Stimulated activated CD4-positive, alpha-beta T cell treated with anti-CD3 and anti-CD28 coated beads, TNF-alpha, amount 100 ng/mL, for 24 hours (primary cell): Measurements from ENCODE around the gene BRAF.
"Not testable (repeated sequence)": the region's sequence is repeated elsewhere in the genome, so short reads cannot be mapped to it uniquely, and the experiment has no call there.

Experiments used
- DNase-seq, 3 experiments: peaks; one replicate each; pipeline ENCODE4 v3.0.0-alpha.2; 2020; ENCODE audit warnings: low read depth in 3 of 3

Gene BRAF

DNA sequence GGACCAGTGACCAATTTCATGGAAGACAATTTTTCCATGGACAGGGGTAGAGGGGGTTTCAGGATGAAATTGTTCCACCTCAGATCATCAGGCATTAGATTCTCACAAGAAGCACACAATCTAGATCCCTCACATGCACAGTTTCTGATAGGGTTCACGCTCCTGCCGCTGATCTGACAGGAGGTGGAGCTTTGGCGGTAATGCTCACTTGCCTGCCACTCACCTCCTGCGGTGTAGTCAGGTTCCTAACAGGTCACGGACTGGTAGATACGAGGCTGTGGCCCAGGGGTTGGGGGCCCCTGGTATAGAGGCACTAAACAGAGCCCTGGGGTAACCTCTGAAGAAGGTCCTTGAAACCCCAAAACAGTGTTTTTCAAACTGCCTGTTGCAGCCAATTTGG is 6.5 kb downstream of the BRAF start:
- no peak for DNase-seq

DNA sequence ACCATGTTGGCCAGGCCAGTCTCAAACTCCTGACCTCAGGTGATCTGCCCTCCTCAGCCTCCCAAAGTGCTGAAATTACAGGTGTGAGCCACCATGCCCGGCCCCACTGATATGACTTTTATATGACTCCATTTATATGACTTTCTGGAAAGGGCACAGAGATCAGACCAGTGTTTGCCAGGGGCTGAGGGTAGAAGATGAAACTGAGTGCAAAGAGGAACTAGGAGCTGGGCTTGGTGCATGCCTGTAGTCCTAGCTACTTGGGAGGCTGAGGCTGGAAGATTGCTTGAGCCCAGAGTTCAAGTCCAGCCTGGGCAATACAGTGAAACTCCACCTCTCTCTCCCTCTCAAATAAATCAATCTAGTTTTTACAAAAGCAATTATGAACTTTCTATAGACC is 7.5 kb downstream of the BRAF start:
- no peak for DNase-seq

DNA sequence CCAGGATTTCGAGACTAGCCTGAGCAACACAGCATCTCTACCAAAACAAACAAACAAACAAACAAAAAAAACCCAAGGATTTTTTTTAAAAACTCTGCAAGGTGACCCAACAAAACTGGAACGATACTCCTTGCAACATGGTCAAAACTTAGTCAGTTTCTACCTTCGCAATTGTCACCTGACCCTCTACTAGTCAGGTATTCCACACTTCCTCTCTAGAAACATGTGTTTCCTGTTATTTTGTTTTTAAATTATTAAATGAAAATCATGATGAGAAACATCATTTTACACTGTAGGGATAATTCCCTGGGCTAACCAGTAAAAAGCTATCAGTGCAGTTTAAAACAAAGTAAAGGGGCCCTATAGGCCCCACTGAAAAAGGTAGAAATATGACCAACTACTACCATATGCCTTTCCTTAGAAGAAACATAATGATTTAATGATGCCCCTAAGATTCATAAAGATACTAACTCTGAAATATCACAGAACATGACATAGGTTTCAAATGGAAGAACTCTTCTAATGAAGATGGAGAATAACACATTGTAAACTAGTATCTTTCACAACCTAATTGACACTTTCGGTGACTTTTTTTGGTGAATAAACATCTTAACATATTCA is 8.7 kb downstream of the BRAF start:
- DNase-seq: no peak

DNA sequence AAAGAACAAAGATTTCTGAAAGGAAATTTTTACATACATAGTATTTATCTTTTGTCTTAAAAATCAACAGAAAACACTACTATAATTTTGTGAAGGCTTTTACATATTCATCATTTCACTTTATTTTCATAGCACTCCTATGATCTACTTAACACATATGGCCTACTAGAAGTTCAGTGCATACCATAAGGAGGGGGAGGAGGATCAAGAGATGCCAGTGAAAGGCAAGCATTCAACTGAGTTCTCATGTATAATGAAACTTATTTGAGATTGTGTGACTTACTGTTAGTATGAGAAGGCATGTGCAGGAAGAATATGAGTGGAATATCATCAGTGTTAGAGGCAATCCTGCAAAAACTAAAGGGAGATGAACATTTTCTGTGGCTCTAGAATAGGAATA is 10.6 kb downstream of the BRAF start:
- DNase-seq: no peak

DNA sequence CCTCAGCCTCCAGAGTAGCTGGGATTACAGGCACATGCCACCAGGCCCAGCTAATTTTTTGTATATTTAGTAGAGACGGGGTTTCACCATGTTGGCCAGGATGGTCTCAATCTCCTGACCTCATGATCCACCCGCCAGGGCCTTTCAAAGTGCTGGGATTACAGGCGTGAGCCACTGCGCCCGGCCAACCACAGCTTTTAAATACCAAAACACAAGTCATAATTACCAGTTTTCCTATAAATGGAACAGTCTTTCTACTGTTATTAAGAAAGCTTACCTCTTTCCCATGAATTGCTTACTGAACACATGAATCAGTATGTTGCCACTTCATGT is 11.2 kb downstream of the BRAF start:
- DNase-seq: not testable (repeated sequence)

DNA sequence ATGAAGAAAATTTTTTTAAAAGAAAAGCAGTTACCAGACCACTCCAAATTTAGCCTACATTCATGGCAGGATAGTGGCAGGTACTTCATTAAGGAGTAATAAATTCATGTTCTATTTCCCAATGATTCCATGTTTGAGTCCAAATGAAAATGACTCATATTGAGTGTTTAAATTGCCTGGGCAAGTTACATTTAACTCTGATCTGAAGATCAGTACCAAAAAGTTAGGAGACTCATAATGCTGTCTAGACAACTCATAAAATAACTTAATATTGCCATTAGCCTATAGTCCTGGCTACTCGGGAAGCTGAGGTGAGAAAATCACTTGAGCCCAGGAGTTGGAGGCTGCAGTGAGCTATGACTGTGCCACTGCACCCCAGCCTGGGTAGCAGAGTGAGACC is 13.0 kb downstream of the BRAF start:
- no peak for DNase-seq

DNA sequence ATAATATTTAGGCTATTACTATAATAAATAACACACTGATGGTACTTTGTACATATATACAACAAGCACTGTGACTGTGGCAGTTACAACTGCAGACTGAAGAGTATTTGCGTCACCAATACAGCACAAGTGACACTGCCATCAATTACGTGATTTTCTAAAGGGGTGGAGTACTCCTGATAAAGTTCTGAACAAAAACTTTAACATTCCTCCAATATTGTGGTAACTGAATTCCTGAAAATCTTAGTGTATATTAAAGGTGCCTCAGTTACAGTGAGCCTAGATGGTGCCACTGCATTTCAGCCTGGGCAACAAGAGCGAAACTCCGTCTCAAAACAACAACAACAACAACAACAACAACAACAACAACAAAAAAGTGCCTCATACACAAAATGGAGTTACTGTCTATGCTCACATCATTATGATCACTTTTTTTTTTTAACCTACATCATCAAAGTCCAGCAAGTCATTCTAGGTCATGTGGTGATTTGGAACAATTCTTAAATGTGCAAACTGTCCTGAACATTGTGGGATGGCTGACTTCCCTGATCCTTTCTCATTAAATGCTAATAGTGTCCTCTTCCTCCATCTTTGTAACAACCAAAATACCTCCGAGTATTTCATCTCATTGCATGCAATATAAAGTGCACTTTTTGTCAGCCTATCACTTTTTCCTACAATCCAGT is 15.1 kb downstream of the BRAF start:
- DNase-seq: no peak

DNA sequence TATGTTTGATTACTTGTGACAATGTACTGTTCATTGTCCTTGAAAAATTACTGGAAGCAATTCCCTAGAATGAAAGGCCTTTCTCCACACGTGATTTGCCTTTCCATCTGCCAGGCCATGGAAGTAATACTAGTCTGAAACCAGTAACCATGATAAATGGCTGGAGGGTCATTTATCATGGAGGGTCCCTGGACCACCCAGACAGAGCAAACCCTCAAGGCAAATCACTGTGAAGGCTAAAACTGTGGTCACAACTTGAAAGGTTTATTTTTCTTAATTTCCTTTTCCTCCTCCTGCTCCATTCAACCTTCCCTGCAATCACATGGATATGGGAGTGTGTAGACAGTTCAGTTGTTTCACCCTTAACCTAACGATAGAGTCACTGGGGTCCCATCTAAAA is 16.4 kb downstream of the BRAF start:
- DNase-seq: no peak

DNA sequence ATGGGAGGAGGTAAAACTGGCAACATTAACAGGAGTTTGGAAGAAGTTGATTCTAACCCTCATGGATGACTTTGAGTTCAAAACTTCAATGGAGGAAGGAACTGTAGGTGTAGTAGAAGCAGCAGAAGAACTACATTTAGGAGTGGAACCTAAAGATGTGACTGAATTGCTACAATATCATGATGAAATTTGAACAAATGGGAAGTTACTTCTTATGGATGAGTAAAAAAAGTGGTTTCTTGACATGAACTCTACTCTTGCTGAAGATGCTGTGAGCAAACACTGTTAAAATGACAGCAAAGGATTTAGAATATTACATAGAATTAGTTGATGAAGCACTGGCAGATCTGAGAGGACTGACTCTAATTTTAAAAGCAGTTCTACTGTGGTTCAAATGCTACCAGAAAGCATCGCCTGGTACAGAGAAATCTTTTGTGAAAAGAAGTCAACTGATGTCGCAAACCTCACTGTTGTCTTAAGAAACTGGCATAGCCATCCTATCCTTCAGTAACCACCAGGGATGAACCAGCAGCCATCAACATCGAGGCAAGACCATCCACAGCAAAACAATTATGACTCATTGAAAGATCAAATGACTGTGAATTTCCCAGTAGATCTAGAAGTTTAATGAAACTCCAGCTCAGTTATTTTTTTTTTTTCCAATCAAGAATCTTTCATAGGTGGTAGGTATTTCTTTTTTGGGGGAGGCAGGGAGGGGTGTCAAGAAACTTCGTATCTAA is 20.8 kb downstream of the BRAF start:
- DNase-seq: no peak

DNA sequence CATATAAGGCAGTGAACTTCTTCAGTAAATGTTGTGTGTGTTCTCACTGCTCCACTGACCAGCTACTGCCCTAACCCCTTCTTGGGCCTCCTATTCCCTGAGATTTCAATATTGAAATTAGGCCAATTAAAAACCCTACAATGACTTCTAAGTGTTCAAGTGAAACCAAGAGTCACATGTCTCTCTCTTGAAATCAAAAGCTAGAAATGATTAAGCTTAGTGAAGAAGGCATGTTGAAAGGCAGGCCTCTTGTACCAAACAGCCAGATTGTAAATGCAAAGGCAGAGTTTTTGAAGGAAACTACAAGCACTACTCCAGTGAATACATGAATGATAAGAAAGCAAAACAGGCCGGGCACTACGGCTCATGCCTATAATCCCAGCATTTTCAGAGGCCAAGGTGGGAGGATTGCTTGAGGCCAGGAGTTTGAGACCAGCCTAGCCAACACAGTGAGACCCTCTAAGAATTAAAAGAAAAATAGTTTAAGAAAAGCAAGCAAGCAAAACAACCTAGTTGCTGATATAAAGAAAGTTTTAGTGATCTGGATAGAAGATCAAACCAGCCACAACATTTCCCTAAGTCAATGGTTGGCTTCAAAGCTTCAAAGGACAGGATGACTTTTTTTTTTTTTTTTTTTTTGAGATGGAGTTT is 22.3 kb downstream of the BRAF start:
- no peak for DNase-seq

DNA sequence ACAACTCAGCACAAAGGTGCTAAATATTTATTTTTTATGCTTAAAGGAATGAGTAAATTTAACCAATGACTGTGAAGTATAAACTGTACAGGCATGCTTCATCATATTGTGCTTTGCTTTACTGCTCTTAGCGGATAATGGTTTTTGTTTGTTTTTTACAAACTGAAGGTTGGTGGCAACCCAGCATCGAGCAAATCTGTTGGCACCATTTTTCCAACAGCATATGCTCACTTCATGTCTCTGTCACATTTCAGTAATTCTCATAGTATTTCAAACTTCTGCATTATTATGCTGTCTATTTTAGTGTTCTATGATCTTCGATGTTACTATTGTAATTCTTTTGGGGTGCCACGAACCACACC is 22.8 kb downstream of the BRAF start:
- no peak for DNase-seq

DNA sequence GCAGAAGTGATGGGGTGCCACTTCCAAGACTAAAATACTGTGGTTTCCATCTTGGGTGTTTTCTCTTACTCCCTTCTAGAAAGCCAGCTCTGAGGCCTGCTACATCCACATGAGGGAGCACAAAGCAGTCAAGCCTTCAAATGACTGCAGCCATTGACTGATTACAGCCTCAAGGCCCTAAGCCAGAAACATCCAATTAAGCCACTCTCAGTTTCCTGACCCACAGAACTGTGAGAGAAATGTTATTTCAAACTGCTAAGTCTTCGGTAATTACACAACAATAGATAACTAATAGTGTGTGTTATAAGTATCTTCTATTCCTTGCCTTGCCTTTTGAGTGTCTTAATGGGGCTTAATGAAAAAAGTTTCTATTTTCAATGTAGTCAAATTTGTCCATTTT is 24.8 kb downstream of the BRAF start:
- no peak for DNase-seq

DNA sequence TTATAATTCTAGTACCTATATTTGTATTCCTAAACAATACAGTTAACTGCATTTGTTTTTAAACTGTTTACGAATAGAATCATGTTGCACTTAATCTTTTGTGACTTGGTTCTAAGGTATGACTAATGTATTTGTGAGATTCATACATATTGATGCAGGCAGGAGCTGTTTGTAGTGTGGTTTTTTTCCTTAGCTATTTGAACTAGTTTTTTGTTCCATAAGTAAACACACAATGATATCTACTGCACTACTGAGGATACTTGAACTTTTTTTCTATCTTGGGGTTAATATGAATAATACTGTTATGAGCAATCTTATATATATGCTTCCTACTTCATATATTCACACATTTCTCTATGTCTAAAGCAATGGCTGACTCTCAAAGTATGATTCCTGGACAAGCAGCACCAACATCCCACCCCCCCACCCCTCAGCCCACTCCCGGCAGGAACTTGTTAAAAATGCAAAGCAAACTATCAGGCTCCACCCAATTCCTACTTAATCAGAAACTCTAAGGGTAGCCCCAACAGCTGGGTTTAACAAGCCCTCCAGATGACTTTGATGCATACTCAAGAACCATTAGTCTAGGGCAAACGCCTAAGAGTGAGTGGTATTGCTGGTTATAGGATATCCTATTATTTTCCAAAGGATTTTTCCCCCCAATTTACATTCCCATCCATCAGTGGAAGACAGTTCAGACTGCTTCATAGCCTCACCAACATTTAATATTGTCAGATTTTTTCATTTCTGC is 25.8 kb downstream of the BRAF start:
- DNase-seq: no peak

DNA sequence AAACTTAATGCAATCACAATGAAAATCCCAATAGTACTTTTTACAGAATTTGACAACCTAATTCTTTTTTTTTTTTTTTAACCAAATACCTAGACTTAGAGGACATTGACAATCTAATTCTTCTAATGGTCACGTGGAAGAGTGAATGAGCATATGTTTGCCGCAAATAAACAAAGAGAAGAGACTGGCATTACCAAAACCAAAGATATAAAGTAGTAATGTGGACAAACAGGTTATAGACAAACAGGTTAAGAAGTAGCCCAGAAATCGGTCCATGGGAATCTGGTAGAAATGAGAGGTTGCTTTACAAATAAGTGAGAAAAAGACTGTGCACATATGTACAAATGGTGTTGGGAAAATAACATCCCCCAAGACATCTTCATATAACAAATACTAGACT is 27.7 kb downstream of the BRAF start:
- DNase-seq: no peak

DNA sequence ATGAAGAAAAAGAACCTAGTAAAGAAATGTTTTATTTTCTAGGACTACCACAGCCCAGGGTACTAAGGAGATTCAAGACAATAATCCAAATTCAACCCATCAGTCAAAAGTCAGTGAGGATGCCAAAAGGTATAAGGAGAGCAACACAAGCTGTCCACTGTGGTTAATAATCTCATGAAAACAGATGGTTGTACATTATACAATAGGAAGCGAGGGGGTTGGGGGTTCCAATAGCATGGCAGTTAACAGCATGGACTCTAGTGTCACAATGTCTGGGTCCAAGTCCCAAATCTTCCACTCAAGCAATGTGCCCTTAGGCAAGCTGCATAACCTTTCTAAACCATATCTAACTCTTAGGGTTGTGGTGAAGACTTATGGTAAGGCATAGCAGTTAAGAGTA is 35.1 kb downstream of the BRAF start:
- DNase-seq: no peak

DNA sequence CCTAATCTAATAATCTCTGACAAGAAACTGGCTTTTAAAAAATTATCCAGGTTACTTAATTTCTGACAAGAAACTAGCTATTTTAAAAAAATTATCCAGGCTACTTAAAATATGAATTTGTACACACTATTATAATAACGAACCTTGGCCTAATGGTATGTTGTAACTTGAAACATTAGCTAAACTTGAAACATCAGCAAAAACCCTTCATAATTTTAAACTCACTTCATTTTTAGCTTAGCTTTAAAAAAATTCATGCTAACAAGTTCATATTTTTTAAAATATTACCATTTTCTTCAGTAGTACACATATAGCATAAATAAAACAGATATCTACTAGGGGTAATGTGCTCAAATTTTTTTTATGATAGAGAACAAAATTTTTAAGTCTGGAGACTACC is 35.6 kb downstream of the BRAF start:
- DNase-seq: no peak

DNA sequence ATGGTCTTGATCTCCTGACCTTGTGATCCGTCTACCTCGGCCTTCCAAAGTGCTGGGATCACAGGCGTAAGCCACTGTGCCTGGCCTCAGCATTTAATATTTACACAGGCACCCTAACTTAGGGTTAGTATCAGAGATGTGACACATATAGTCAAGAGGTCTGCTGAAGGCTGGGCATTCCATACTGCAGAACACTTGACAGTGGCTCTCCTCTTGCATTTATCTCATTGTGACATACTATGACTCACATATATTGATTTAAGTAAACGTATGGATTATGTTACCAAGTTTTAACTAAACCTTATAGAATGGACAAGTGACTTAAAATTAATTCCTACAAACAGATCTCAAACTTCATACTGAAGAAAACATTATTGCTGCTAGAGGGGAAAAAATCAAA is 36.6 kb downstream of the BRAF start:
- DNase-seq: no peak

DNA sequence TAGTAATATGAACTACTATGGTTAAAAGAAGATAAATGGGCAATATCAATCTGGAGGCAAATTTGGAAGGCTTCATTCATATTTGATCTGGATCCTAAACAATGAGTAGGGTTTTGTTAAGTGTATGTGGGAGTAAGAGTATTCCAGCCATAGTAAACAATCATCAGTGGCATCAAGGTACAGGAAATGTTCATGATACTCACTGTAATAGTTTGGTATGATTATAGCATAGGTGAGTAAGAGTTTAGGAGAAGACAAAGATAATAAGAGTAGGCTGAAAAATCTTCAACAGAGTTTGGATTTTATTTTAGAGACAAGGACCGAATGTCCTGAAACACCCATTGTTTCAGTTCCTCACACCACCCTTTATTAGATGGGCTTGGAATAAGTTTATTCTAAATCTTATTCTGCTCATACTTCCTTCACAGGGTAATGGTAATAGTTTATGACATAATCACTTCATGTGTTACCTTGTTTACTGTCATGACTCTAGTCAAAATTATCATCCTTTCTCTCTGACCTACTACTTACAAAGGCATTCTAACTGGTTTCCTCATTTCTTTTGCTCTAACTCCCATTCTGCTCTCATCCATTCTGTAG is 38.9 kb downstream of the BRAF start:
- no peak for DNase-seq

DNA sequence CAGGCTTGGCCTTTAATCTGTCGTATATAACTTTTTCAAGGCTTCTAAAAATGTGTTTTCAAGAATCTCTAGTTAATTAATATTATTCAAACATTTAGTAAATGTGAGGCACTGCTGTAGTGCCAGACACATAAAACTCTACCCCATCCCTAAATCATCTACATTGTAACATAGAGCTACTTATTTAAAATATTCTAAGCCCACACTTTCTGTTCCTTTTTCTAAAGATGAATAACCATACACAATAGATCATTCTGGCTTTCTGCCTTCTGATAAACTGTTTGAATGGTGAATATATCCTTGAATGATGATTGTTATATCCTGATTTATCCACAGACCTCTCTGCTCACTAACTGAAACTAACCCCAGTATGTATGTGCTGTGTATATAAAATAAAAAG is 41.4 kb downstream of the BRAF start:
- DNase-seq: no peak

DNA sequence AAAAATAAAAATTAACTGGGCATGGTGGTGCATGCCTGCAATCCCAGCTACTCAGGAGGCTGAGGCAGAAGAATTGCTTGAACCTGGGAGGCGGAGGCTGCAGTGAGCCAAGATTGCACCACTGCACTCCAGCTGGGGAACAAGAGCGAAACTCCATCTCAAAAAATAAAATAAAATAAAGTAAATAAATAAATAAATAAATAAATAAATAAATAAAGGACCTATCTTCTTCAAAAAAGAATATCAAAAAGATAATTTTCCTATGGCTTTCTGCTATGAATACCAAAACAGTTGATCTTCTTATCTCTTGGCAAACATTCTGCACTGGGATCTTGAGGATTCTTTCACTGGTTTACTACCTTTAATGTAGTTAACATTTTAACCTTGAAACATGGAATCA is 41.9 kb downstream of the BRAF start:
- DNase-seq: not testable (repeated sequence)

DNA sequence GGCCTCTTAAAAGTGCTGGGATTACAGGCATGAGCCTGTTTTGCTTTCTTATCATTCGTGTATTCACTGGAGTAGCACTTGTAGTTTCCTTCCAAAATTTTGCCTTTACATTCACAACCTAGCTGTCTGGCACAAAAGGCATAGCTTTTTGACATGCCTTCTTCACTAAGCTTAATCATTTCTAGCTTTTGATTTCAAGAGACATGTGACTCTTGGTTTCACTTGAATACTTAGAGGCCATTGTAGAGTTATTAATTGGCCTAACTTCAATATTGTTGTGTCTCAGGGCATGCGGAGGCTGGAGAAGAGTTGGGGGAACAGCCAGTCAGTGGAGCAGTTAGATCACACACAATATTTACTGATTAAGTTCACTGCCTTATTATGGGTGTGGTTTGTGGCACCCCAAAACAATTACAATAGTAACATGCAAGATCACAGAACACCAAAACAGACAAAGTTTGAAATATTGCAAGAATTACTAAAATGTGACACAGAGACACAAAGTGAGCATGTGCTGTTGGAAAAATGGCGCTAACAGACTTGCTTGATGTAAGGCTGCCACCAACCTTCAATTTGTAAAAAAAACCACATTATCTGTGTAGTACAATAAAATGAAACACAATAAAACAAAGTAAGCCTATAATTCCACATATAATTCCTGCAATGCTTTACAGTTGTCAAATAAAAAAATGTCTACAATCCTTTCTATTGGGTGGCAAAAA is 43.1 kb downstream of the BRAF start:
- no peak for DNase-seq
